MCF 10A (cell line): Measurements from ENCODE around the gene OAS3. TPM values are rescaled to one million over a fixed set of nuclear protein-coding genes. Genes with fewer than 3 reads are reported as not detected.

Source experiments
- BruUV-seq: library from RNA; stranded (reverse); fragments of 400-500 nt; replicated peaks from 2 replicates; lab custom pipeline; 2021; lab: Mats Ljungman, UMichigan
- CTCF ChIA-PET: fragments of 300-600 bp; sonication (Branson Sonifier 250); formaldehyde crosslinking; extraction: SDS; loops from one replicate; lab custom pipeline; 2021; ENCODE audit warnings: antibody characterized with exemption, inconsistent platforms; lab: Yijun Ruan, JAX
- POLR2A ChIA-PET: fragments of 300-600, 350-650 bp; sonication (Branson Sonifier 250); formaldehyde crosslinking; extraction: SDS; loops from one replicate; lab custom pipeline; 2020; ENCODE audit warnings: antibody characterized with exemption, inconsistent platforms; lab: Yijun Ruan, JAX
- DNase-seq: peaks from one replicate; pipeline ENCODE4 v3.0.0-alpha.2; 2018; ENCODE audit not compliant: unreplicated experiment
- H3K27ac Mint-ChIP-seq: one replicate; pipeline ENCODE4 v1.8.0; 2022; ENCODE audit warnings: mild to moderate bottlenecking, low read depth, mixed read lengths; ENCODE audit not compliant: unreplicated experiment
- H3K27me3 Mint-ChIP-seq: one replicate; pipeline ENCODE4 v1.8.0; 2022; ENCODE audit warnings: mixed read lengths; ENCODE audit not compliant: insufficient read depth, unreplicated experiment
- H3K36me3 Mint-ChIP-seq: one replicate; pipeline ENCODE4 v1.8.0; 2022; ENCODE audit warnings: mild to moderate bottlenecking, moderate library complexity, mixed read lengths; ENCODE audit not compliant: insufficient read depth, unreplicated experiment
- H3K4me1 Mint-ChIP-seq: one replicate; pipeline ENCODE4 v1.8.0; 2022; ENCODE audit warnings: mixed read lengths; ENCODE audit not compliant: insufficient read depth, unreplicated experiment
- H3K4me3 Mint-ChIP-seq: one replicate; pipeline ENCODE4 v1.8.0; 2022; ENCODE audit warnings: mild to moderate bottlenecking, moderate library complexity, mixed read lengths; ENCODE audit not compliant: unreplicated experiment
- H3K9me3 Mint-ChIP-seq: one replicate; pipeline ENCODE4 v1.8.0; 2022; ENCODE audit warnings: mixed read lengths; ENCODE audit not compliant: unreplicated experiment
- intact Hi-C: fragments of 100-400 bp; cut with micrococcal nuclease; formaldehyde crosslinking; loops from 2 replicates; pipeline ENCODE4 v1.14.1; 2022
- total RNA-seq: library from RNA; stranded (reverse); gene quantifications from 2 replicates; pipeline ENCODE4 v1.2.3, GENCODE V29; 2022
- TF ChIP-seq, protein P1 (sequence below): fragments of 200-600 bp; IDR thresholded peaks from one replicate; pipeline ENCODE4 v1.8.0; 2022; ENCODE audit warnings: antibody characterized with exemption, mild to moderate bottlenecking; ENCODE audit not compliant: unreplicated experiment

OAS3 gene
- total RNA-seq, 1 experiment from 2014 or later: 6.5 TPM

DNA sequence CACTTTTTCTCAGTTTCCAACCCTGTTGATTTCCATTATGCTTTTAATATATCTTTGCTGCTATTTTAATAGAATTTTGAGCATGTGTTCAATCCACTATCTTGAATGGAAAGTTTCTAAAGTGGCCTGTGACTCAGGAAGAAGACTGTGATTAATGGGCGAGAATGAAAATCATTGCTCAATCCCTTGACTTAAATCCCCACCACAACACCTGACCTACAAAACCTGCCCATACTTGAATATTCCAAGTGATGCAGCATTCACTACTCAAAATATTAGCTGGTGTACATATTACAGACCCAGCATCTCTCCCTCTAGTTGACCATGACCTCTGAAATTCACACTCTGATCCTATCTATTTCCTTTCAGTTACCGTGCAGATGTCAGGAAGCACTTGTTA is 1.3 kb upstream of the OAS3 start:
- Mint-ChIP-seq H3K36me3 (peaks cover 6% of the 10 kb centered on the region), H3K4me1 (peaks cover 33% of the 10 kb centered on the region), H3K27ac (peak overlapping the region; percentile 62), H3K9me3 (no peaks in the 10 kb centered on the region), H3K27me3 (no peaks in the 10 kb centered on the region), H3K4me3 (peak overlapping the region; percentile 79)
- CTCF ChIA-PET: interaction anchor here (0.6 to 1.8 kb wide), 6 partner anchors 20 to 1023 kb away, joined by 3 to 7 read pairs (median 6); partner anchors contain the start of gene OAS1
- intact Hi-C loops: loop anchor here (1.0 to 5.0 kb wide), 2 partner anchors 21 to 35 kb away; no protein-coding TSS in a partner anchor
- TF ChIP-seq, protein P1, sequence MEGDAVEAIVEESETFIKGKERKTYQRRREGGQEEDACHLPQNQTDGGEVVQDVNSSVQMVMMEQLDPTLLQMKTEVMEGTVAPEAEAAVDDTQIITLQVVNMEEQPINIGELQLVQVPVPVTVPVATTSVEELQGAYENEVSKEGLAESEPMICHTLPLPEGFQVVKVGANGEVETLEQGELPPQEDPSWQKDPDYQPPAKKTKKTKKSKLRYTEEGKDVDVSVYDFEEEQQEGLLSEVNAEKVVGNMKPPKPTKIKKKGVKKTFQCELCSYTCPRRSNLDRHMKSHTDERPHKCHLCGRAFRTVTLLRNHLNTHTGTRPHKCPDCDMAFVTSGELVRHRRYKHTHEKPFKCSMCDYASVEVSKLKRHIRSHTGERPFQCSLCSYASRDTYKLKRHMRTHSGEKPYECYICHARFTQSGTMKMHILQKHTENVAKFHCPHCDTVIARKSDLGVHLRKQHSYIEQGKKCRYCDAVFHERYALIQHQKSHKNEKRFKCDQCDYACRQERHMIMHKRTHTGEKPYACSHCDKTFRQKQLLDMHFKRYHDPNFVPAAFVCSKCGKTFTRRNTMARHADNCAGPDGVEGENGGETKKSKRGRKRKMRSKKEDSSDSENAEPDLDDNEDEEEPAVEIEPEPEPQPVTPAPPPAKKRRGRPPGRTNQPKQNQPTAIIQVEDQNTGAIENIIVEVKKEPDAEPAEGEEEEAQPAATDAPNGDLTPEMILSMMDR: no peak
- peak; percentile 87 for DNase-seq
- no TSS peak for BruUV-seq
- POLR2A ChIA-PET: interaction anchor here (0.7 to 3.6 kb wide), 7 partner anchors 13 to 1095 kb away, joined by 3 to 74 read pairs (median 4); partner anchors contain the start of genes DDX54, OAS1 and RITA1

DNA sequence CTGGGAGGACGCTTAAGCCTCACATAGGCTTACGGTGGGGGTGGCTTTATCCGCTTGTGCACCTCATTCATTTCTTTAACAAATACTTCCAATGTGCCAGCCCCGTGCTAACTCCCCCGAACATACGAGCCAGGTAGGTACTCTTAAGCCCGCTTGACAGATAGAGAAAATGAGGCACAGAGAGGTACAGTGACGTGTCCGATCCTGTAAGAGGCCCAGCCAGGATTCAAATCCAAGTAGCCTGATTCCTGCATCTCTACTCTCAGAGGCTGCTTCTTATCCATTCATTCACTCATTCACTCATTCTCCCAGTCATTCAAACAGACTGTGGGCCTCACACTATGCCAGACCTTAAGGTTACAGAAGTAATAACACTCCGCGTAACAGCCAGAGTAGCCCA is 477 bp downstream of the OAS3 start:
- H3K4me3 Mint-ChIP-seq: peak overlapping the region; percentile 79
- peak overlapping the region; percentile 62 for H3K27ac Mint-ChIP-seq
- POLR2A ChIA-PET: interaction anchor here (0.7 to 3.6 kb wide), 6 partner anchors 9 to 38 kb away, joined by 3 to 74 read pairs (median 3); partner anchors contain the start of gene OAS1
- H3K27me3 Mint-ChIP-seq: no peaks in the 10 kb centered on the region
- TF ChIP-seq, protein P1: no peak
- CTCF ChIA-PET: interaction anchor here (1.8 kb wide), 1 partner anchor 38 kb away, joined by 7 read pairs; no protein-coding TSS in a partner anchor
- H3K36me3 Mint-ChIP-seq: peaks cover 6% of the 10 kb centered on the region
- no peaks in the 10 kb centered on the region for H3K9me3 Mint-ChIP-seq
- DNase-seq: peak; percentile 15
- peaks cover 33% of the 10 kb centered on the region for H3K4me1 Mint-ChIP-seq
- BruUV-seq: TSS peak; percentile 43
- intact Hi-C loops: loop anchor here (1.0 to 5.0 kb wide), 2 partner anchors 18 to 36 kb away; no protein-coding TSS in a partner anchor

DNA sequence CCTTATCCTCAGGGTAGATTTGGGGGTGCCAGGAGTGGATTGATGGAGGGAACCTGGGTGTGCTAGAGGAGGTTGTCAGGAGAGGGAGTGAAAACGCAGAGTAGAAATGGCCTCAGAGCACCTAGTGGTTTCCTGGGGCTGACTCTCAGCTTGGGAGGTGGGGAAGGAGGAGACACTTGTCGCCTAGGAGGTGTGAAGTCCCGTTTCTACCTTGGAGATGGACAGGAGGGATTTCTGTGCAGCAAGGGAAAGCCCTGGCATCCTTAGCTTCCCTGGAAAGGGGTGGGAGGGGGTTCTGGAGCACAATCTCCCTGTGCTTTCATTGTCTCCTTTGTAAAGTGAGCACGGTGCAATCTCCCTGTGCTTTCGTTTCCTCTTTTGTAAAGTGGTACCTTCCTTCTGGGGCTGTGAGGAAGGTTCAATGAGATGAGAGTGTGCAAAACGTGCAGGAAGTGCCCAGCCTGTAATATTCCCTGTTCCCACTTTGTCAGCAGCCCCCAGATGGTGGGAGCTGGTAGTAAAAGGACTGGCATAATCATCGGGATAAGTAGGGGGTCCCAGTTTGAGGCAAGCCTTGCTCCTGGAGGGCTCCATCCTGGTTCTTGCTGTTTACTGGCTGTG is 1.6 kb downstream of the OAS3 start:
- TF ChIP-seq, protein P1: no peak
- intact Hi-C loops: loop anchor here (1.0 to 5.0 kb wide), 2 partner anchors 20 to 38 kb away; no protein-coding TSS in a partner anchor
- no peaks in the 10 kb centered on the region for H3K9me3 Mint-ChIP-seq
- no TSS peak for BruUV-seq
- peak overlapping the region; percentile 79 for H3K4me3 Mint-ChIP-seq
- CTCF ChIA-PET: interaction anchor here (0.6 to 0.7 kb wide), 2 partner anchors 8 to 500 kb away, joined by 3 read pairs; no protein-coding TSS in a partner anchor
- POLR2A ChIA-PET: interaction anchor here (1.4 to 1.6 kb wide), 2 partner anchors 9 to 33 kb away, joined by 3 to 4 read pairs; partner anchors contain the start of gene OAS1
- peaks cover 28% of the 10 kb centered on the region for H3K4me1 Mint-ChIP-seq
- no peaks in the 10 kb centered on the region for H3K27me3 Mint-ChIP-seq
- H3K27ac Mint-ChIP-seq: no peak overlapping the region
- DNase-seq: no peak
- H3K36me3 Mint-ChIP-seq: peaks cover 10% of the 10 kb centered on the region
